NCI-H226 (cell line): ENCODE measurements around the gene ZSCAN30.

ENCODE experiments used
- DNase-seq: peaks from one replicate; pipeline ENCODE4 v3.0.0-alpha.2; 2015

ZSCAN30 gene

GRCh38 chr18:35278085-35278484 is 11.9 kb downstream of the ZSCAN30 start:
- no peak for DNase-seq

GRCh38 chr18:35277633-35278032 is 12.4 kb downstream of the ZSCAN30 start:
- no peak for DNase-seq

- DNase-seq: no peak
Observed at GRCh38 chr18:35276267-35276666, 13.8 kb downstream of the ZSCAN30 start.

- no peak for DNase-seq
Observed at GRCh38 chr18:35271656-35272055, 18.4 kb downstream of the ZSCAN30 start.

GRCh38 chr18:35268821-35269220 is 21.2 kb downstream of the ZSCAN30 start:
- no peak for DNase-seq

- DNase-seq: no peak
Observed at GRCh38 chr18:35267809-35268208, 22.2 kb downstream of the ZSCAN30 start.

GRCh38 chr18:35267161-35267651 is 22.8 kb downstream of the ZSCAN30 start:
- DNase-seq: no peak

GRCh38 chr18:35264409-35264808 is 25.6 kb downstream of the ZSCAN30 start:
- no peak for DNase-seq

- DNase-seq: no peak
Observed at GRCh38 chr18:35256947-35257346, 33.1 kb downstream of the ZSCAN30 start.

GRCh38 chr18:35253655-35254287 is 36.3 kb downstream of the ZSCAN30 start:
- DNase-seq: no peak

GRCh38 chr18:35252466-35252865 is 37.6 kb downstream of the ZSCAN30 start:
- DNase-seq: no peak

- no peak for DNase-seq
Observed at GRCh38 chr18:35248429-35248828, 41.6 kb downstream of the ZSCAN30 start.

- DNase-seq: no peak
Observed at GRCh38 chr18:35247412-35248249, 42.4 kb downstream of the ZSCAN30 start.

- no peak for DNase-seq
Observed at GRCh38 chr18:35246831-35247230, 43.2 kb downstream of the ZSCAN30 start.

- DNase-seq: no peak
Observed at GRCh38 chr18:35245719-35246317, 44.2 kb downstream of the ZSCAN30 start.

GRCh38 chr18:35244671-35245070 is 45.4 kb downstream of the ZSCAN30 start:
- no peak for DNase-seq

- DNase-seq: no peak
Observed at GRCh38 chr18:35242426-35242825, 47.6 kb downstream of the ZSCAN30 start.

GRCh38 chr18:35241448-35241804 is 48.6 kb downstream of the ZSCAN30 start:
- no peak for DNase-seq

- DNase-seq: peak; percentile 87
Observed at GRCh38 chr18:35240664-35241447, 49.2 kb downstream of the ZSCAN30 start, which contains the start of gene ZNF397. Gene ZNF397 (plus strand): TSS chr18:35241034. CDS start chr18:35242471, 1,437 bp downstream.

GRCh38 chr18:35239314-35239713 is 50.7 kb downstream of the ZSCAN30 start:
- DNase-seq: no peak

- DNase-seq: no peak
Observed at GRCh38 chr18:35236571-35237363, 53.3 kb downstream of the ZSCAN30 start.

- peak; percentile 3 for DNase-seq
Observed at GRCh38 chr18:35231052-35231451, 59.0 kb downstream of the ZSCAN30 start.
